WTC11 (cell line): Measurements from ENCODE around the gene CCBE1. TPM values are rescaled to one million over a fixed set of nuclear protein-coding genes. Genes with fewer than 3 reads are reported as not detected.

Experiments
- ATAC-seq: fragments of 200-7000 bp; cut with Tn5 transposase; 2 replicates; pipeline ENCODE4 v1.10.0; 2021; ENCODE audit warnings: mild to moderate bottlenecking, moderate library complexity
- CTCF ChIA-PET: fragments of 300-600 bp; sonication (Branson Sonifier 250); formaldehyde crosslinking; loops from one replicate; lab custom pipeline; 2021; ENCODE audit warnings: antibody characterized with exemption; lab: Charles Lee
- POLR2A ChIA-PET: fragments of 350-600 bp; sonication (Branson Sonifier 250); formaldehyde crosslinking; loops from one replicate; lab custom pipeline; 2021; ENCODE audit warnings: antibody characterized with exemption; lab: Charles Lee
- DNase-seq: peaks from one replicate; pipeline ENCODE4 v3.0.0; 2021; ENCODE audit warnings: low spot score
- H3K27ac Mint-ChIP-seq: 2 replicates; pipeline ENCODE4 v1.8.0; 2021; ENCODE audit warnings: mixed read lengths
- H3K27me3 Mint-ChIP-seq: 2 replicates; pipeline ENCODE4 v1.8.0; 2021; ENCODE audit warnings: low read depth, mild to moderate bottlenecking, moderate library complexity, mixed read lengths
- H3K36me3 Mint-ChIP-seq: 2 replicates; pipeline ENCODE4 v1.8.0; 2021; ENCODE audit warnings: mixed read lengths
- H3K4me1 Mint-ChIP-seq: 2 replicates; pipeline ENCODE4 v1.8.0; 2022; ENCODE audit warnings: mixed read lengths
- H3K4me3 Mint-ChIP-seq: 2 replicates; pipeline ENCODE4 v1.8.0; 2021; ENCODE audit warnings: mild to moderate bottlenecking, moderate library complexity, mixed read lengths
- H3K9me3 Mint-ChIP-seq: 2 replicates; pipeline ENCODE4 v1.8.0; 2021; ENCODE audit warnings: mixed read lengths
- AFF4 ChIP-seq: sonication (generic); formaldehyde crosslinking; IDR thresholded peaks from 2 replicates; pipeline ENCODE4 v1.8.1; 2023; ENCODE audit warnings: mild to moderate bottlenecking, missing genetic modification reagents, borderline replicate concordance
- AR ChIP-seq: fragments of 250-450 bp; sonication (Bioruptor Pico); IDR thresholded peaks from 2 replicates; pipeline ENCODE4 v1.9.0; 2021; ENCODE audit warnings: mild to moderate bottlenecking
- CBFB ChIP-seq: sonication (generic); formaldehyde crosslinking; IDR thresholded peaks from 2 replicates; pipeline ENCODE4 v1.8.1; 2022; ENCODE audit warnings: mild to moderate bottlenecking, low read depth, missing genetic modification reagents
- E2F5 ChIP-seq: sonication (generic); formaldehyde crosslinking; IDR thresholded peaks from 2 replicates; pipeline ENCODE4 v1.8.1; 2022; ENCODE audit warnings: mild to moderate bottlenecking, moderate library complexity, missing genetic modification reagents
- ELF4 ChIP-seq: sonication (generic); formaldehyde crosslinking; IDR thresholded peaks from 2 replicates; pipeline ENCODE4 v1.8.1; 2022; ENCODE audit warnings: low read depth, mild to moderate bottlenecking, moderate library complexity, missing genetic modification reagents
- ETV6 ChIP-seq: sonication (generic); formaldehyde crosslinking; IDR thresholded peaks from 2 replicates; pipeline ENCODE4 v1.8.1; 2022; ENCODE audit warnings: mild to moderate bottlenecking, missing genetic modification reagents
- GTF2I ChIP-seq: fragments of 250-450 bp; sonication (Bioruptor Pico); conservative IDR thresholded peaks from 2 replicates; pipeline ENCODE4 v1.4.0; 2021; ENCODE audit warnings: mild to moderate bottlenecking
- TEAD1 ChIP-seq: sonication (generic); formaldehyde crosslinking; IDR thresholded peaks from 2 replicates; pipeline ENCODE4 v1.8.0; 2022; ENCODE audit warnings: mild to moderate bottlenecking, missing genetic modification reagents
- TEAD4 ChIP-seq: sonication (generic); formaldehyde crosslinking; IDR thresholded peaks from 2 replicates; pipeline ENCODE4 v1.8.0; 2022; ENCODE audit warnings: mild to moderate bottlenecking, missing genetic modification reagents
- USF1 ChIP-seq: sonication (generic); formaldehyde crosslinking; IDR thresholded peaks from 2 replicates; pipeline ENCODE4 v1.8.0; 2022; ENCODE audit warnings: mild to moderate bottlenecking, missing genetic modification reagents
- ZBTB21 ChIP-seq: sonication (generic); formaldehyde crosslinking; IDR thresholded peaks from 2 replicates; pipeline ENCODE4 v1.8.1; 2023; ENCODE audit warnings: mild to moderate bottlenecking, missing genetic modification reagents, borderline replicate concordance
- ZNF425 ChIP-seq: fragments of 250-450 bp; sonication (Bioruptor Pico); conservative IDR thresholded peaks from 2 replicates; pipeline ENCODE4 v1.9.0; 2021; ENCODE audit warnings: mild to moderate bottlenecking
- total RNA-seq: library from RNA; stranded (reverse); gene quantifications from 3 replicates; pipeline ENCODE4 v1.2.3, GENCODE V29; 2021

CCBE1 gene
- total RNA-seq, 1 experiment from 2014 or later: 9.7 TPM

GRCh38 chr18:59466980-59467379 lies 230.2 kb downstream of the CCBE1 start:
- Mint-ChIP-seq H3K27me3 (no peaks in the 10 kb centered on the region), H3K4me3 (no peak overlapping the region), H3K9me3 (no peaks in the 10 kb centered on the region), H3K27ac (no peak overlapping the region), H3K4me1 (peaks cover 10% of the 10 kb centered on the region), H3K36me3 (no peaks in the 10 kb centered on the region)
- CTCF ChIA-PET: no interaction called here
- DNase-seq (no peak), ATAC-seq (no peak)
- TF ChIP-seq ETV6 (CRISPR knock-in tag) (no peak), E2F5 (CRISPR knock-in tag) (no peak), TEAD4 (no peak), GTF2I (CRISPR knock-in tag) (no peak)
- POLR2A ChIA-PET: no interaction called here

- peaks cover 20% of the 10 kb centered on the region for H3K4me1 Mint-ChIP-seq
- no peaks in the 10 kb centered on the region for H3K36me3 Mint-ChIP-seq
- no peaks in the 10 kb centered on the region for H3K27me3 Mint-ChIP-seq
- ChIA-PET POLR2A (no interaction called here), CTCF (interaction anchor here (1.3 to 2.0 kb wide), 4 partner anchors 62 to 359 kb away, joined by 3 to 9 read pairs (median 4); no protein-coding TSS in a partner anchor)
- no peak overlapping the region for H3K27ac Mint-ChIP-seq
- ATAC-seq (no peak), DNase-seq (no peak)
- H3K4me3 Mint-ChIP-seq: no peak overlapping the region
- no peak for TF ChIP-seq USF1 (CRISPR knock-in tag)
- no peak for TF ChIP-seq TEAD4
- TF ChIP-seq ZBTB21 (CRISPR knock-in tag): no peak
- no peak for TF ChIP-seq AFF4 (CRISPR knock-in tag)
- TF ChIP-seq ELF4: no peak
- TF ChIP-seq TEAD1: no peak
- no peak for TF ChIP-seq ZNF425 (CRISPR knock-in tag)
- no peak for TF ChIP-seq CBFB (CRISPR knock-in tag)
- no peak for TF ChIP-seq AR (CRISPR knock-in tag)
- no peaks in the 10 kb centered on the region for H3K9me3 Mint-ChIP-seq
Measured at GRCh38 chr18:59464486-59464885, 232.7 kb downstream of the CCBE1 start.
